Panc1 (cell line): ENCODE data around the gene TTLL11. TPM values are rescaled to one million over a fixed set of nuclear protein-coding genes. Genes with fewer than 3 reads are reported as not detected.

Experiments
- ATAC-seq: fragments of 200-7000 bp; cut with Tn5 transposase; 2 replicates; pipeline ENCODE4 v1.9.1; 2020; ENCODE audit warnings: mild to moderate bottlenecking, moderate library complexity
- BruUV-seq: library from RNA; stranded (reverse); fragments of 400-500 nt; replicated peaks from 2 replicates; lab custom pipeline; 2021; lab: Mats Ljungman, UMichigan
- CTCF ChIA-PET: fragments of 300-600 bp; sonication (Branson Sonifier 250); formaldehyde crosslinking; loops from one replicate; lab custom pipeline; 2022; ENCODE audit warnings: antibody characterized with exemption; lab: Charles Lee
- POLR2A ChIA-PET: fragments of 300-600 bp; sonication (Branson Sonifier 250); formaldehyde crosslinking; loops from one replicate; lab custom pipeline; 2022; ENCODE audit warnings: antibody characterized with exemption; lab: Charles Lee
- DNase-seq: peaks from one replicate; pipeline ENCODE4 v3.0.0-alpha.2; 2010; ENCODE audit warnings: low read depth, low spot score
- H3K27ac ChIP-seq: 2 replicates; pipeline ENCODE4 v1.5.1; 2011; ENCODE audit warnings: mild to moderate bottlenecking, low read length, inconsistent platforms
- H3K27me3 ChIP-seq: fragments of 200-500 bp; sonication (Bioruptor generic); 2 replicates; pipeline ENCODE4 v1.6.0; 2014; ENCODE audit warnings: low read length, inconsistent platforms; ENCODE audit not compliant: control insufficient read depth, insufficient read depth
- H3K36me3 ChIP-seq: fragments of 200-500 bp; sonication (Bioruptor generic); 2 replicates; pipeline ENCODE4 v1.5.1; 2014; ENCODE audit warnings: inconsistent platforms, mild to moderate bottlenecking, low read length, moderate library complexity; ENCODE audit not compliant: control insufficient read depth, insufficient read depth
- H3K4me1 ChIP-seq: 2 replicates; pipeline ENCODE4 v1.5.1; 2011; ENCODE audit warnings: inconsistent platforms, mild to moderate bottlenecking, low read length, moderate library complexity; ENCODE audit not compliant: control insufficient read depth, insufficient read depth
- H3K4me3 ChIP-seq, 2 experiments: 2 replicates each; pipeline ENCODE4 v1.5.1; 2011 to 2012; ENCODE audit warnings: low read depth in 2 of 2, low read length in 2 of 2, mild to moderate bottlenecking in 2 of 2, inconsistent platforms in 1 of 2, moderate library complexity in 1 of 2
- H3K9me3 ChIP-seq: fragments of 200-500 bp; sonication (Bioruptor generic); 2 replicates; pipeline ENCODE4 v1.5.1; 2014; ENCODE audit warnings: low read depth, mild to moderate bottlenecking, inconsistent platforms, low read length, moderate library complexity; ENCODE audit not compliant: control insufficient read depth, insufficient read depth
- POLR2AphosphoS5 ChIP-seq: IDR thresholded peaks from 2 replicates; pipeline ENCODE4 v1.6.1; 2012; ENCODE audit warnings: mild to moderate bottlenecking, low read depth, low read length, moderate library complexity
- SIN3A ChIP-seq: IDR thresholded peaks from 2 replicates; pipeline ENCODE4 v1.6.1; 2012; ENCODE audit warnings: low read depth, mild to moderate bottlenecking, low read length, moderate library complexity, borderline replicate concordance; ENCODE audit not compliant: insufficient read depth
- TCF7L2 ChIP-seq: IDR thresholded peaks from 2 replicates; pipeline ENCODE4 v1.6.1; 2011; ENCODE audit warnings: mild to moderate bottlenecking, low read depth, low read length, inconsistent platforms
- in situ Hi-C: cut with HindIII; loops from 2 replicates; pipeline ENCODE4 v1.10.0; 2016; ENCODE audit warnings: low sequenced_read_pairs, low pct_unique_long_range_greater_than_20kb
- intact Hi-C: fragments of 100-400 bp; cut with micrococcal nuclease; formaldehyde crosslinking; loops from one replicate; pipeline ENCODE4 v1.10.0; 2022; ENCODE audit not compliant: unreplicated experiment
- total RNA-seq: library from RNA; stranded (reverse); gene quantifications from one replicate; pipeline ENCODE4 v1.2.1, GENCODE V29; 2021; ENCODE audit not compliant: unreplicated experiment
- TF ChIP-seq, protein P1 (sequence below): fragments of 450-650 bp; IDR thresholded peaks from 2 replicates; pipeline ENCODE4 v1.5.1; 2017; ENCODE audit warnings: mild to moderate bottlenecking
- TF ChIP-seq, protein P2 (sequence below), 2 experiments: IDR thresholded peaks; 2 replicates each; pipeline ENCODE4 v1.6.1; 2011 to 2012; ENCODE audit warnings: low read depth in 2 of 2, control low read depth in 1 of 2, low read length in 1 of 2, mild to moderate bottlenecking in 1 of 2, moderate library complexity in 1 of 2; ENCODE audit not compliant: insufficient read depth in 1 of 2

TTLL11 gene
- total RNA-seq, 1 experiment from 2014 or later = 1.1 TPM

DNA sequence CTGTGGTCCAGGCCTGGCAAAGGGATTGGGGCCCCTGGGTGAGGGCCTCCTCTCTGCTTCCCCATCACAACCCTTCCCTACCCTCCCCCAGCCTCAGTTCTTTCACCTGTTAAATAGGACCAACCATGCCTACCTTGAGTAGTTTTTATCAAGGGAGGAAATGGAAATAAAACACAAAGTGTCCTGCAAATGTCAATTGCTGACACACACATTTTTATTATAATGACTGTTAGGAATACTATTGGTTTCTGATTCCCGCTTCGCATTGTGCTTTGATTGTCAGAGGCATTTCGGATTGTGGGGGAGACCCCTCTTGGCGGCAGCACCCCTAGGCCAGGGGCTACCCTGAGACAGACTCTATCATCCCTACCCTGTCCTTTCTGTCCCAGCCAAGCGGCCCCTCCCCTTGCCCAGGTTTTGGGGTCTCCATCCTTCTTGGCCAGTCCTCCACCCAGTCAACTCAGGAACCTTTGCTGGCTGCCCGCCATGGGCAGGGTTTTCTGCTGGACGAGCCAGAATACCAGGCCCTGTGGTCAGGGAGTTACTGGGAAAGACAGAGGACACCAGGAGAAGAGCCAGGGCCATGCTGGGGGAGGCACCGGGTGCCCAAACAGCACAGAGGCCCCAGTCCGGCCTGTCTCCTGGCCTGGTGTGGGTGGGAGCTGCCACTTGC, 18.4 kb upstream of the TTLL11 start:
- H3K27ac ChIP-seq = no peak overlapping the region
- H3K27me3 ChIP-seq = no peaks in the 10 kb centered on the region
- no peaks in the 10 kb centered on the region for H3K36me3 ChIP-seq
- TF ChIP-seq POLR2AphosphoS5 = no peak
- TF ChIP-seq SIN3A = no peak
- no peak for TF ChIP-seq TCF7L2
- TF ChIP-seq, protein P1, sequence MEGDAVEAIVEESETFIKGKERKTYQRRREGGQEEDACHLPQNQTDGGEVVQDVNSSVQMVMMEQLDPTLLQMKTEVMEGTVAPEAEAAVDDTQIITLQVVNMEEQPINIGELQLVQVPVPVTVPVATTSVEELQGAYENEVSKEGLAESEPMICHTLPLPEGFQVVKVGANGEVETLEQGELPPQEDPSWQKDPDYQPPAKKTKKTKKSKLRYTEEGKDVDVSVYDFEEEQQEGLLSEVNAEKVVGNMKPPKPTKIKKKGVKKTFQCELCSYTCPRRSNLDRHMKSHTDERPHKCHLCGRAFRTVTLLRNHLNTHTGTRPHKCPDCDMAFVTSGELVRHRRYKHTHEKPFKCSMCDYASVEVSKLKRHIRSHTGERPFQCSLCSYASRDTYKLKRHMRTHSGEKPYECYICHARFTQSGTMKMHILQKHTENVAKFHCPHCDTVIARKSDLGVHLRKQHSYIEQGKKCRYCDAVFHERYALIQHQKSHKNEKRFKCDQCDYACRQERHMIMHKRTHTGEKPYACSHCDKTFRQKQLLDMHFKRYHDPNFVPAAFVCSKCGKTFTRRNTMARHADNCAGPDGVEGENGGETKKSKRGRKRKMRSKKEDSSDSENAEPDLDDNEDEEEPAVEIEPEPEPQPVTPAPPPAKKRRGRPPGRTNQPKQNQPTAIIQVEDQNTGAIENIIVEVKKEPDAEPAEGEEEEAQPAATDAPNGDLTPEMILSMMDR = no peak
- TF ChIP-seq, protein P2, sequence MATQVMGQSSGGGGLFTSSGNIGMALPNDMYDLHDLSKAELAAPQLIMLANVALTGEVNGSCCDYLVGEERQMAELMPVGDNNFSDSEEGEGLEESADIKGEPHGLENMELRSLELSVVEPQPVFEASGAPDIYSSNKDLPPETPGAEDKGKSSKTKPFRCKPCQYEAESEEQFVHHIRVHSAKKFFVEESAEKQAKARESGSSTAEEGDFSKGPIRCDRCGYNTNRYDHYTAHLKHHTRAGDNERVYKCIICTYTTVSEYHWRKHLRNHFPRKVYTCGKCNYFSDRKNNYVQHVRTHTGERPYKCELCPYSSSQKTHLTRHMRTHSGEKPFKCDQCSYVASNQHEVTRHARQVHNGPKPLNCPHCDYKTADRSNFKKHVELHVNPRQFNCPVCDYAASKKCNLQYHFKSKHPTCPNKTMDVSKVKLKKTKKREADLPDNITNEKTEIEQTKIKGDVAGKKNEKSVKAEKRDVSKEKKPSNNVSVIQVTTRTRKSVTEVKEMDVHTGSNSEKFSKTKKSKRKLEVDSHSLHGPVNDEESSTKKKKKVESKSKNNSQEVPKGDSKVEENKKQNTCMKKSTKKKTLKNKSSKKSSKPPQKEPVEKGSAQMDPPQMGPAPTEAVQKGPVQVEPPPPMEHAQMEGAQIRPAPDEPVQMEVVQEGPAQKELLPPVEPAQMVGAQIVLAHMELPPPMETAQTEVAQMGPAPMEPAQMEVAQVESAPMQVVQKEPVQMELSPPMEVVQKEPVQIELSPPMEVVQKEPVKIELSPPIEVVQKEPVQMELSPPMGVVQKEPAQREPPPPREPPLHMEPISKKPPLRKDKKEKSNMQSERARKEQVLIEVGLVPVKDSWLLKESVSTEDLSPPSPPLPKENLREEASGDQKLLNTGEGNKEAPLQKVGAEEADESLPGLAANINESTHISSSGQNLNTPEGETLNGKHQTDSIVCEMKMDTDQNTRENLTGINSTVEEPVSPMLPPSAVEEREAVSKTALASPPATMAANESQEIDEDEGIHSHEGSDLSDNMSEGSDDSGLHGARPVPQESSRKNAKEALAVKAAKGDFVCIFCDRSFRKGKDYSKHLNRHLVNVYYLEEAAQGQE (IDR thresholded peaks at IDR 0.05; ENCODE audit: insufficient read depth in 1 of 2, low read depth in 2 of 2, low read length in 1 of 2) = no peak
- intact Hi-C loops (no loop called here), in situ Hi-C loops (no loop called here)
- ChIA-PET CTCF (no interaction called here), POLR2A (no interaction called here)
- ATAC-seq = no peak
- no TSS peak for BruUV-seq
- H3K4me3 ChIP-seq = no peak overlapping the region
- no peak for DNase-seq
- H3K4me1 ChIP-seq = no peaks in the 10 kb centered on the region
- no peaks in the 10 kb centered on the region for H3K9me3 ChIP-seq

DNA sequence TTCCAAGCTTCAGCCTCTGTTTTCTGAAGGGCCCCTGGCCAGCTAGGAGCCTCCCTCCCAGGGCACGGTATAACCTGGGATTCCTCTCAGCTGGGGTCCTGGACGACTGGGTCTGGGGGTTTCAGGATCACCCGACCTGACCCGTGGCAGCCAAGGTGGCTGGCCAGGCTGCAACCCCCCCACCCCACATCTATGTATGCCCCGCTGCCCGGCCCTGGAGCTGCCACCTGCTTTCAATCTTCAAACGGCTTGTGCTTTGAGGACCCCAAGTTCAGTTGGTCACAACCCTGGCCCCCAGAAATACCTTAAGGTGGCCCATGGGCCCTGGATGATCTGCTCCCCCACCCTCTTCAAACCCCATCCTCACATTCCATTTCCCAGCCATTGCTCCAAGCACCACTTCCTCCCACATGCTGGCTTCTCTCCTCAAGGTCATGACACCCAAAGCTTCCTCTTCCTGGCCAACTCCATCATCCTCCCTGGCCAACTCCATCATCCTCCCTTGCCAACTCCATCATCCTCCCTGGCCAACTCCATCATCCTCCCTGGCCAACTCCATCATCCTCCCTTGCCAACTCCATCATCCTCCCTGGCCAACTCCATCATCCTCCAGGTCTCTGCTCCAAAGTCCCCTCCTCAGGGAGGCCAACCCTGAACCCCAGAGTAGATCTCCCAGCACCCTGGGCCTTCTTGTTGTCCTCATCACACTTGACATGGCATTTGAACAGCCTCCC, 17.2 kb upstream of the TTLL11 start:
- Histone ChIP-seq H3K27ac (no peak overlapping the region), H3K4me3 (no peak overlapping the region), H3K9me3 (no peaks in the 10 kb centered on the region), H3K27me3 (no peaks in the 10 kb centered on the region), H3K4me1 (no peaks in the 10 kb centered on the region), H3K36me3 (no peaks in the 10 kb centered on the region)
- CTCF ChIA-PET = no interaction called here
- in situ Hi-C loops = no loop called here
- DNase-seq = no peak
- TF ChIP-seq TCF7L2 = no peak
- TF ChIP-seq, protein P2 (IDR thresholded peaks at IDR 0.05; ENCODE audit: insufficient read depth in 1 of 2, low read depth in 2 of 2, low read length in 1 of 2) = no peak
- BruUV-seq = no TSS peak
- intact Hi-C loops = no loop called here
- no peak for ATAC-seq
- POLR2A ChIA-PET = no interaction called here
